CD4-positive, alpha-beta T cell treated with Interleukin-15 for 4 hours (primary cell): ENCODE data around the gene MAD1L1.
"Not testable (repeated sequence)": the region's sequence is repeated elsewhere in the genome, so short reads cannot be mapped to it uniquely, and the experiment has no call there.

Source experiments
- DNase-seq: peaks from one replicate; pipeline ENCODE4 v3.0.0-alpha.2; 2020; ENCODE audit warnings: low spot score

MAD1L1 gene

GRCh38 chr7:2232766-2233520 is at the start of gene MAD1L1:
MAD1L1 (minus strand) TSS chr7:2232945; CDS start chr7:2230133, 2,812 bp downstream.
- peak; percentile 87 for DNase-seq

DNA sequence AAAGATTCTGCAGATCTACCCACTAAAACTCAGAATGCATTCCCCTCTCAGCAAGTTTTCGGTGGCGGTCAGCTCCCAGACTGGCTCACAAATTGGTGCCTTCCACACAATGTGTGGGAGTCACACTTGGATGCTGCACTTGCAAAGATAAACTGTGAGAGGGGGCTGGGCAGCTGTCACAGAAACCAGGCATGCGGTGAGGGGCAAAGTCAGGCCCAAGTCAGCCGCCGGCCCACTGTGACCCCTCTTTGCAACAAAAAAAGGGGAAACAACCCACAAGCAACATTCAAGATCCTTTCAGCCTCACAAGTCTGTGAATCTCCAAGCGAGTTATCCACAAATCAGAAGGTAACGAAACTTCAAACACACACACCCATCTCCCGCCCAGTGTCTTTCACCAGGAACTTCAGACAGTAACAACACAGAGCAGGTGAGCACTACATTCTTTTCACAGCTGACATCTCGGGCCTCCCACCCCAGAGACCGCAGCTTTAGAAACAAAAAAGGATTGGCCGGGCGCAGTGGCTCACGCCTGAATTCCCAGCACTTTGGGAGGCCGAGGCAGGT is 49.5 kb upstream of the MAD1L1 start:
- no peak for DNase-seq

DNA sequence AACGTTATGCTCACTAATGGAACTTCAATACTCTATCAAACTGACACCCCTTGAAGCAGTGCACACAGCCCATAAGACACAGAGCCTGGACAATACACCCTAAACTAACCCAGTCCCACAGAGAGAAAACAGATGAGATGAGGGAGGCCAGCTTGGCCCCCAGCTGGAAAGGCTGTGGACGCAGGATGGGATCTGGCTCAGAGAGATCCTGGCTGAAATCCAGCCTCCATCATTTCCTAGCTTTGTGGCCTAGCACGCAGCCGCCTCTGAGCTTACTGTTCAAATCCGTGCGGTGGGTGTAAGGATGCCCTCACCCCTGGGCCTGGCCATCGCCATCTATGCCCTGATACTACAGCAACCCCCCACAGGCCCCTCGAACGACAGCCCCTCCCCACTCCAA is 48.8 kb upstream of the MAD1L1 start:
- DNase-seq: no peak

DNA sequence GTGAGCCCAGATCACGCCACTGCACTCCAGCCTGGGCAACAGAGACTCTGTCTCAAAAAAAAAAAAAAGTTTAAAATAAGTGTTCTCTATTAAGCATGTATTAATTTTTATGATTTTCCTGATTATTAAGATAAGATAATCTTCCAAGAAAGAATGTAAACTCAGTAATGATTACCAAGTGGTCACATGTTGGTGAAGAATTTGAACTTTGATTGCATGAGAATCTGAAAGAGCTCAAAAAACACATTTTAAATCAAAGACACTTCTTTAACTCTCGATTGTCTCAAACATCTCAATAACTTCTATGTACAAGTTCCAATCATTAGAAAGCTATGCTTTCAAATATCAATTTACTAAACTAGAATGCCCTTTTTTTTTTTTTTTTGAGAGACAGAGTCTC is 47.7 kb upstream of the MAD1L1 start:
- DNase-seq: no peak

GRCh38 chr7:2279896-2280295 is 47.2 kb upstream of the MAD1L1 start:
- no peak for DNase-seq

DNA sequence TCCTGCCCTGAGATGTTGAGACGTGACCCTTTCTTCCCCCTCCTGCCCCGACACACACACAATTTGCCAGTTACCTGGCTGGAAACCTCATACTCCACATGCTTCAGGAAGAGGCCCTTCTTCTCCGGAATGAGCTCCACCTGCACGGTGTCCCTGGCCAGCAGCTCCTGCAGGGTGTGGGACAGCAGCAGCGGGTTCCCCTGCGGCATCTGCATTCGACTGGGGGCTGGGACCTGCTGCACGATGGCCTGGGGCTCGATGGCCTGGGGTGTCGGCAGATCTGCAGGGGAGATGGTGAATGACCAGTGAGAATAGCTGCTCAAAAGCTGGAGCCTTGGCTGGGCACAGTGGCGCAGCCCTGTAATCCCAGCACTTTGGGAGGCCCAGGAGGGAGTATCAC is 45.3 kb upstream of the MAD1L1 start:
- DNase-seq: no peak

- no peak for DNase-seq
These were observed 43.4 kb upstream of the MAD1L1 start for GRCh38 chr7:2276107-2276506.

- DNase-seq: no peak
These were observed 42.4 kb upstream of the MAD1L1 start for GRCh38 chr7:2275101-2275500.

DNA sequence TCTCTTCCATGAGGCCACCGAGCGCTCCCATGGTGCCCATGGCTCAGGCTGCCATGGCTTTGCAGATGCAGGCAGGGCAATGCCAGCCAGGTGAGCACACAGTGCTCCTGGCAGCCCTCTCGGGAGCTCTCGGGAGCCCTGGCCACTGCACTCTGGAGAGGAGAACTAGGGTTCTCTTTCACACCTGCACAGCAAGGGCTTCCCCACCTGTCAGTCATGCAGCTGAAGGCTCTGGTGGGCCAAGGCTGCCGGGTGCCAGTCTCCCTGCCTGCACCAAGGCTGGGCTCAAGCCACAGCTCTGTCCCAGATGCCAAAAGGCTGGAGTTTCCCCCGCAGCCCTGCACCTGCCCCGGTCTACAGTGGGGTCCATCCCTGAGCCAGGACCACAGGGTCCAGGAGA is 41.9 kb upstream of the MAD1L1 start:
- no peak for DNase-seq

DNA sequence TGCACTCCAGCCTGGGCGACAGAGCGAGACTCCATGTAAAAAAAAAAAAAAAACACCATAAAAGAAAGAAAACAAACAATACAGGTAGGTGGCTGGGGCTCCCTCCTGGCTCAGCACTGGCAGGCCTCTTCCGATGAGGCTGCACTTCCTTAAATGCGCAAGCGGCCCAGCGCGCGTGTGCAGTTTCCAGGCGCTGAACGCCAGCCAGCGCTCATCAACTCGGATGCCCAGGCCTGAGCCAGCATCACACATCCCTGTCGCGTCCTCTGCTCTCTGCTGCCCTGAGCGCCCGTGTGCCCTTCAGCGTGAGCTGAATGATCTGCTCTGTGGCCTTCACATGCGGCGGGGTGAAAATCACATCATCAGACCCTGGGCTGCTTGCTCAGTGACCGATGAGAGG is 41.1 kb upstream of the MAD1L1 start:
- no peak for DNase-seq

DNA sequence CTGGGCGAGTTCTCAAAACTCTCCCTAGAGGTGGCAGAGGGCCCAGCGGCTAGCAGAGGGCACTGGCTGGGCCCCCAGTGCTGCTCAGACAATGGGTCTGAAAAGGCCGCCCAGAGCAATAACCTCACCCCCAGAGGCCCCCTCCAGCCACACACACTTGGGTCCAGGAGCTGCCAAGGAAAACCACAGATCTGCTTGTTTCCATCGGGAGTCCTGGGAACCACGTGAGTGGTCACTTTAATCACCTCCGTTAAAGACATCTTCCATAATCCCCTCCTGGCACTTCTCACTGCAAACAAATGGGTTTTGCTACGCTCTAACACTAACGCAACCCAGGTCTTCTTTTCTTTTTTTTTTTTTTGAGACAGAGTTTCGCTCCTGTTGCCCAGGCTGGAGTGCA is 39.3 kb upstream of the MAD1L1 start:
- DNase-seq: no peak

GRCh38 chr7:2271273-2272026 is 38.7 kb upstream of the MAD1L1 start:
- no peak for DNase-seq

DNA sequence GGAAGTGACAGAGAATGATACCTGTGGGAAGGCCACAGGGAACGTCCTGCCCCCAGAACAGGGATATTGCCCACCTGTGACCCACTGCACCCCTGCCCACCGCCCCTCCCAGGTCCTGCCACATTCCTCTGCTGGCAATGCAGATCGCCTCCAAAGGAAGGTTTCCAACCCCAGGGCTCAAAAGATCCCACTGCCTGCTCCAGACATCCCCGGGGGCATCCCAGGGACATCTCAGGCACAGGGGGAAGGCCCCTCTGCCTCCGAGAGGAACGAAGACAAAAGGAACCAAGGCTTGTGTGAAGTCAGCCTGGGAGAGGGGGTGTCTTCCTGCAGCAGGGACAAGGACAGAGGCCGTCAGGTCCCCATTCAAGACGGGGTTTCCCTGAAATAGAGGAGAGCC is 37.8 kb upstream of the MAD1L1 start:
- DNase-seq: no peak

GRCh38 chr7:2269991-2270460 is 37.3 kb upstream of the MAD1L1 start:
- DNase-seq: no peak

DNA sequence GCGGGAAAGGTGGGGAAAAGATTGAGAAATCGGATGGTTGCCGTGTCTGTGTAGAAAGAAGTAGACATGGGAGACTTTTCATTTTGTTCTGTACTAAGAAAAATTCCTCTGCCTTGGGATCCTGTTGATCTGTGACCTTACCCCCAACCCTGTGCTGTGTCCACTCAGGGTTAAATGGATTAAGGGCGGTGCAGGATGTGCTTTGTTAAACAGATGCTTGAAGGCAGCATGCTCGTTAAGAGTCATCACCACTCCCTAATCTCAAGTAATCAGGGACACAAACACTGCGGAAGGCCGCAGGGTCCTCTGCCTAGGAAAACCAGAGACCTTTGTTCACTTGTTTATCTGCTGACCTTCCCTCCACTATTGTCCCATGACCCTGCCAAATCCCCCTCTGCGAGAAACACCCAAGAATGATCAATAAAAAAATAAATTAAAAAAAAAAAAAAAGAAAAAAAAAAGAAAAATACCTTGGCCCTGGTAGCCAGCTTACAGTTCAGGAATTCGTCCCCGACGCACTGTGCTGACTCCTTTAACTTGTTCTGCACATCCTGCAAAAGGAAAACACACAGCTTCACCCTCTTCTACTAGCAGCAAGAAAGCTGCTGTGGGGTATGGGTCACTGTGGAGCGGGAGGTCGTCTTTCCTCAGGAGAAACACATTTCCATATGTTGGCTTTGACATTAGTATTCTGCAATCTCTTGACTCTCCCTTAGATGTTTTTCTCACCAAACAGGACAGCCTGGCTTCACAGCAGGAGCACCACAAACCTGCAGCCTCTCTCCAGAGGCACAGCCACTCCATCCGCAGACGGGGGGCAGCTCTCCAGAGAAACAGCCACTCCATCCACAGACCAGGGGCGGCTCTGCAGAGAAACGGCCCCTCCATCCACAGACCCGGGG is 36.6 kb upstream of the MAD1L1 start:
- DNase-seq: not testable (repeated sequence)

- no peak for DNase-seq
These were observed 34.2 kb upstream of the MAD1L1 start for GRCh38 chr7:2266911-2267310.

- no peak for DNase-seq
These were observed 31.4 kb upstream of the MAD1L1 start for GRCh38 chr7:2264158-2264557.

DNA sequence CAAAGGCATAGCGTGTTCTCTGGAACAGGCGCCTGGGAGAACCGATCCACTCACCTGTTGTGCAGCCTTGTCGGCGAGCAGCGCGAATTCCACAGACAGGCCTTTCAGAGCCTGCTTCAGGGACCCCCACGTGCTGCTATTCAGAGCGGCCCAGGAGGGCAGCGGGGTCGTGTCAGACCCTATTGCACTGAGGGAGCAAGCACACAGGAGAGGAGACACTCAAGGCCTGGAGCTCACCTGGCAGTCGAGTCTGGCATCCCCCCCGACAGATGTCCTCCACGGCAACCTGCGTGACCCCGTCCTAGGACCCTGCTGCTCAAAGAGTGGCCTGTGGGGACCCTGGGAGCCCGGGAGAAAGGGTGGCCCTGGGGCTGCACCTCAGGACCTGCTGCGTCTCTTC is 30.4 kb upstream of the MAD1L1 start:
- no peak for DNase-seq

GRCh38 chr7:2261611-2262010 is 28.9 kb upstream of the MAD1L1 start:
- DNase-seq: peak; percentile 4

GRCh38 chr7:2260820-2261219 is 28.1 kb upstream of the MAD1L1 start:
- no peak for DNase-seq

DNA sequence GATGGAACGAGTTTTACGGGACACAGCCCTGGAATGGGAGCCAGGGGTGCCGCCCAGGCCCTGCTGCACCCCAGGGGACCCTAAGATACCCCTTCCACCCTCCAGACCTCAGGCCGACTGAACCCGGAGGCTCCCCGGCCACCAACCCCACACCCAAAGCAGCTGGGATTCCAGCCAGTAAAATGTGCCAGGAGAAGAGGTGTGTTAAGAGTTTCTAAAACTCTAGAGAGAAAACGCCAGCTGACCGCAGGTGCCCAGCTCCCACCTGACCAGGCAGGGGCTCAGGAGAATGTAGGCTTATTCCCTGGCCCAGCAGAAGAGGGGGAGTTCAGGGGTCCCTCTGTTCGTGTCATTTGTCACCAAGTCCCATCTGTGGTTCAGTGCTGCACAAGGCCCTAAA is 26.7 kb upstream of the MAD1L1 start:
- DNase-seq: no peak
